BJ (cell line): Measurements from ENCODE around the gene PSPH. TPM values are rescaled to one million over a fixed set of nuclear protein-coding genes. Genes with fewer than 3 reads are reported as not detected.
A peak's percentile ranks its signal among the peaks of the same experiment; 100 is the strongest.
"Not testable (repeated sequence)": the region's sequence is repeated elsewhere in the genome, so short reads cannot be mapped to it uniquely, and the experiment has no call there.

Experiments used
- CTCF ChIA-PET: fragments of 350-600 bp; formaldehyde crosslinking; extraction: SDS; loops from one replicate; lab custom pipeline; 2021; ENCODE audit warnings: antibody characterized with exemption, inconsistent platforms; lab: Yijun Ruan, JAX
- POLR2A ChIA-PET: fragments of 300-600 bp; sonication (Branson Sonifier 250); formaldehyde crosslinking; extraction: SDS; loops from one replicate; lab custom pipeline; 2021; ENCODE audit warnings: antibody characterized with exemption; lab: Charles Lee
- DNase-seq: peaks from one replicate; pipeline ENCODE4 v3.0.0-alpha.2; 2011; ENCODE audit warnings: low read depth
- H3K27me3 ChIP-seq: 2 replicates; pipeline ENCODE4 v1.6.0; 2011; ENCODE audit warnings: low read length; ENCODE audit not compliant: control insufficient read depth, insufficient read depth
- H3K36me3 ChIP-seq: 2 replicates; pipeline ENCODE4 v1.5.1; 2011; ENCODE audit warnings: low read length; ENCODE audit not compliant: control insufficient read depth, insufficient read depth
- H3K4me3 ChIP-seq: 2 replicates; pipeline ENCODE4 v1.5.1; 2011; ENCODE audit warnings: low read depth, mild to moderate bottlenecking, control low read depth, low read length
- polyA minus RNA-seq: library from RNA; depleted of rRNA, polyadenylated mRNA; stranded (reverse); fragments of >200 nt; gene quantifications from 2 replicates; pipeline ENCODE4 v1.2.3, GENCODE V29; 2011; rRNA and poly(A)+ RNA removed
- polyA plus RNA-seq: library from polyadenylated mRNA; depleted of rRNA; stranded (reverse); fragments of >200 nt; gene quantifications from 2 replicates; pipeline ENCODE4 v1.2.3, GENCODE V29; 2011; rRNA removed
- TF ChIP-seq, protein P1 (sequence below): IDR thresholded peaks from 2 replicates; pipeline ENCODE4 v1.5.1; 2011; ENCODE audit warnings: low read depth, mild to moderate bottlenecking, control low read depth, inconsistent platforms, low read length, moderate library complexity; ENCODE audit not compliant: insufficient read depth

Gene PSPH
- 62.0 and 76.2 TPM in 2 replicates for polyA plus RNA-seq
- 22.8 and 47.1 TPM in 2 replicates for polyA minus RNA-seq

DNA sequence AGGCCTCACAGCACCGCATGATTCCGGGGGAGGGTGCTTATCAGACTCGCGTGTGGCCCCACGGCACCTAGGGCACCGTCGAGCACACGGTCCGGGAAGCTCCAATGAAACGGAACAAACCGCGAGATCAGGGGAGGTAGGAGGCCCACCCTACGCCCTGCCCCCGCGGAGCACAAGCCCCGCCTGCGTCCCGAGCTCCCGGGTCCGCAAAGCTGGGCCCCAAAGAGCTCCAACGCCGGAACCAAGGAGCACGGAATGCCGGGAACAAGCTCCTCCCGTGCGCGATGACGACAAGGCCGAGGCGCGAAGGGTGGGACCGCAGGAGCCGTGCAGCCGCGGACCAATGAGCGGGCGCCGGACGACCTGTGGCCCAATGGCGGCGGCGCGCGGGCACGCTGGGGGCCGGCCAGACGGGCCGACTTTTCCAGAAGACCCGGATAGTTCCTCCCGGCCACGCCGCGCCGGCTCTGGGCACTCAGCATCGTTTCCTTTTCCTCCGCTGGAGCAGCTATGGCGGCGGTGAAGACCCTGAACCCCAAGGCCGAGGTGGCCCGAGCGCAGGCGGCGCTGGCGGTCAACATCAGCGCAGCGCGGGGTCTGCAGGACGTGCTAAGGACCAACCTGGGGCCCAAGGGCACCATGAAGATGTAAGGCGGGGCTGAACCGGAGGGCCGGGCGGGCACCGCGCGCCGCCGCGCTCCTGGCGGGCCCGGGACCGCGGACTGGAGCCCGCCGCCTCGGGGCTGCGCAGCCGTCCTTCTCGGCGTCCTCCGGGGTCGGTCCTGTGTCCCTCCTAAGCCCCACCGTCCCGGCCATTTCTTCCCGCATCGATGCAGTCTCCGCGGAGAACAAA lies at the start of gene PSPH, which contains the start of gene CCT6A:
Gene PSPH, minus strand, starts transcription at position 106 of the 853 bp plus-strand sequence. CDS start 30,232 bp downstream, outside the sequence.
Gene CCT6A, plus strand, starts transcription at position 427 of the 853 bp plus-strand sequence. Its CDS starts 84 bp downstream, at position 511.
- peak; percentile 91 for DNase-seq
- POLR2A ChIA-PET: interaction anchor here (0.6 to 1.5 kb wide), 6 partner anchors 11 to 87 kb away, joined by 3 to 6 read pairs (median 3); partner anchors contain the start of genes NIPSNAP2 and SUMF2
- no peaks in the 10 kb centered on the region for H3K27me3 ChIP-seq
- CTCF ChIA-PET: interaction anchor here (0.5 to 2.0 kb wide), 13 partner anchors 11 to 760 kb away, joined by 3 to 8 read pairs (median 3); partner anchors contain the start of genes PHKG1 and SUMF2
- H3K36me3 ChIP-seq: no peaks in the 10 kb centered on the region
- peak within 1 kb of the TSS; percentile 86 for H3K4me3 ChIP-seq
- TF ChIP-seq, protein P1, sequence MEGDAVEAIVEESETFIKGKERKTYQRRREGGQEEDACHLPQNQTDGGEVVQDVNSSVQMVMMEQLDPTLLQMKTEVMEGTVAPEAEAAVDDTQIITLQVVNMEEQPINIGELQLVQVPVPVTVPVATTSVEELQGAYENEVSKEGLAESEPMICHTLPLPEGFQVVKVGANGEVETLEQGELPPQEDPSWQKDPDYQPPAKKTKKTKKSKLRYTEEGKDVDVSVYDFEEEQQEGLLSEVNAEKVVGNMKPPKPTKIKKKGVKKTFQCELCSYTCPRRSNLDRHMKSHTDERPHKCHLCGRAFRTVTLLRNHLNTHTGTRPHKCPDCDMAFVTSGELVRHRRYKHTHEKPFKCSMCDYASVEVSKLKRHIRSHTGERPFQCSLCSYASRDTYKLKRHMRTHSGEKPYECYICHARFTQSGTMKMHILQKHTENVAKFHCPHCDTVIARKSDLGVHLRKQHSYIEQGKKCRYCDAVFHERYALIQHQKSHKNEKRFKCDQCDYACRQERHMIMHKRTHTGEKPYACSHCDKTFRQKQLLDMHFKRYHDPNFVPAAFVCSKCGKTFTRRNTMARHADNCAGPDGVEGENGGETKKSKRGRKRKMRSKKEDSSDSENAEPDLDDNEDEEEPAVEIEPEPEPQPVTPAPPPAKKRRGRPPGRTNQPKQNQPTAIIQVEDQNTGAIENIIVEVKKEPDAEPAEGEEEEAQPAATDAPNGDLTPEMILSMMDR: no peak

DNA sequence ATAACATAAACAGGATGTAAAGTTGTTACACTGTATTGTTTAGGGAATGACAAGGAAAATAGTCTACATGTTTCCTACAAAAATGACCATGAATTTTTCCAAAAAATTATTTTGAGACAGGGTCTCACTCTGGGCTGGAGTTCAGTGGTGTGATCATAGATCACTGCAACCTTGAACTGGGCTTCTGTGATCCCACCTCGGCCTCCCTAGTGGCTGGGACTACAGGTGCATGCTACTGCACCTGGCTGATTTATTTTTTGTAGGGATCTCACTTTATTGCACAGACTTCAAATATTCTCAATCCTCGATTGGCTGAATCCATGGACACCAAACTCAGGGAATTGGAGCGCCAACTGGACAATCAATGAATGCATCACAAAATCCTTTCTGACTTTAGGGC lies 48.4 kb upstream of the PSPH start:
- H3K27me3 ChIP-seq: no peaks in the 10 kb centered on the region
- ChIA-PET POLR2A (no interaction called here), CTCF (interaction anchor here (1.3 kb wide), 1 partner anchor 10 kb away, joined by 3 read pairs; no protein-coding TSS in a partner anchor)
- no peak overlapping the region for H3K4me3 ChIP-seq
- DNase-seq: no peak
- TF ChIP-seq, protein P1: no peak
- H3K36me3 ChIP-seq: peaks cover 21% of the 10 kb centered on the region

DNA sequence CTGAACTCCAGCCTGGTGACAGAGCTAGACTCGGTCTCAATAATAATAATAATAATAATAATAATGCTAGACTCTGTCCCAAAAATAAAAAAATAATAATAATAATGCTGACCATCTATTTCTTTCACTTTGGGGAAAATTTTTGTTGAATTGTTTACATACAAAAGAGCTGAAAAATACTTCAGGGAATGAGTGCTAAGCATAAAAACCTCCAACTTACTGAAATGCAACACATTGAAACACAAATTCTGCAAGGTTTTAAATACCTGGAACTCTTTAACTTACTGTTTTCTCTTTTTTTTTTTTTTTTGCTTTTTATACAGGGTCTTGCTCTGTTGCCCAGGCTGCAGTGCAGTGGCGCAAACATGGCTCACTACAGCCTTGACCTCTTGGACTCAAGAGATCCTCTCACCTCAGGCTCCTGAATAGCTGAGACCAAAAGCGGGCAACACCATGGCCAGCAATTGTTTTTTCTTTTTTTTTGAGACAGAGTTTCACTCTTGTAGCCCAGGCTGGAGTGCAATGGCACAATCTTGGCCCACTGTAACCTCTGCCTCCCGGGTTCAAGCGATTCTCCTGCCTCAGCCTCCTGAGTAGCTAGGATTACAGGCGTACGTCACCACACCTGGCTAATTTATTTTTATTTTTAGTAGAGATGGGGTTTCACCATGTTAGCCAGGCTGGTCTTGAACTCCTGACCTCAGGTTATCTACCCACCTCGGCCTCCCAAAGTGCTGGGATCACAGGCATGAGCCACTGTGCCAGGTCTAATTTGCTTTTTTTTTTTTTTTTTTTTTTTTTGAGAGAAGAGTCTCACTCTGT lies 47.2 kb upstream of the PSPH start:
- DNase-seq, POLR2A ChIA-PET, H3K27me3 ChIP-seq, H3K4me3 ChIP-seq: not testable (repeated sequence)
- CTCF ChIA-PET: interaction anchor here (1.1 kb wide), 1 partner anchor 19 kb away, joined by 4 read pairs; no protein-coding TSS in a partner anchor
- peaks cover 16% of the 10 kb centered on the region for H3K36me3 ChIP-seq

DNA sequence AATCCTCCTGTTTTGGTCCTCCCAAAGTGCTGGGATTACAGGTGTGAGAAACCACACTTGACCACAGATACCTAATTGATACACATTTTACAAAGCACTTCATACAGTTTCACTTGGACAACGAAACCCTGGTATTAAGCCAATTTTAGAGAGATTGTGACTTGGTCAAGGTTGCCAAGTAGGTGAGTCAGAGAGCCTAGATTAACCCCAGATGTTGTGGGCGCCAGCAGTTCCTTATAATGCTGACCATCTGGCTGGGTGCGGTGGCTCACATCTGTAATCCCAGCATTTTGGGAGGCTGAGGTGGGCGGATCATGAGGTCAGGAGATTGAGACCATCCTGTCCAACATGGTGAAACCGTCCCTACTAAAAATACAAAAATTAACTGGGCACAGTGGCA lies 46.5 kb upstream of the PSPH start:
- CTCF ChIA-PET: interaction anchor here (1.1 kb wide), 1 partner anchor 18 kb away, joined by 4 read pairs; no protein-coding TSS in a partner anchor
- peak; percentile 81 for DNase-seq
- H3K27me3 ChIP-seq: no peaks in the 10 kb centered on the region
- TF ChIP-seq, protein P1: no peak
- no peak overlapping the region for H3K4me3 ChIP-seq
- POLR2A ChIA-PET: no interaction called here
- peaks cover 16% of the 10 kb centered on the region for H3K36me3 ChIP-seq

DNA sequence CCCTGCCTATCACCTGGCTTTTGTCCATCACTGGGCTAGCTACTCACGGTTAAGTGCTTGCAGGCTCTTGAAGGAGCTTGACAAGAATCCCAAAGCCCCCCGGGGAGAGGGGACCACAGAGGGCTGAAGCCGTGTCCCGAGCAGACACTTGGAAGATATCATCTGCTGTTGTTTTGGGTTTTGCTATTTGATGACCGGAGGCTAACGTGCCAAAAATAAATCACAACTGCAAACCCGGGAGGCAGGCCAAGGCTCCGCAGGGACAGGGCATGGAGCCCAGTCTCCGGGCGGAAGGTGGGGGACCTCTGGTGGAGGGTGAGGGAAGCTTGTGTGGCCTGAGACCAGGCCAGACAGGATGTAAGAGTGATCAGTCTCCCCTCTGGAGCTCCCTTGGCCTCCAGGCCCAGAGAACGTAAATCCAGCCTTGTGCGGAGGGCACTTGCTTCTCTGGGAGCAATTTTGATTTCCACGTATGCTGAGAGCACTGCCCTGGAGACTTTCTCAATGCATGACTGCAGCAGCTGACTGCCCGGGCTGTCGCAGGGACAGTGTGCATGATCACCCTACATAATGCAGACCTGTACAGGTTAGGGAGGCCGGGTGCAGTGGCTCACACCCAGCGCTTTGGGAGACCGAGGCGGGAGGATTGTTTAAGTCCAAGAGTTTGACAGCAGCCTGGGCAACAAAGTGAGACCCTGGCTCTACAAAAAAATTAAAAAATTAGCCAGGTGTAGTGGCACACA lies 41.7 kb upstream of the PSPH start, which contains the start of gene PHKG1:
Gene PHKG1, minus strand, starts transcription at position 164 of the 743 bp plus-strand sequence. CDS start 4,011 bp downstream, outside the sequence.
- CTCF ChIA-PET: interaction anchor here (0.7 to 3.3 kb wide), 17 partner anchors 8 to 451 kb away, joined by 3 to 24 read pairs (median 3); partner anchors contain the start of genes CCT6A and PSPH
- no peak within 1 kb of the TSS for H3K4me3 ChIP-seq

DNA sequence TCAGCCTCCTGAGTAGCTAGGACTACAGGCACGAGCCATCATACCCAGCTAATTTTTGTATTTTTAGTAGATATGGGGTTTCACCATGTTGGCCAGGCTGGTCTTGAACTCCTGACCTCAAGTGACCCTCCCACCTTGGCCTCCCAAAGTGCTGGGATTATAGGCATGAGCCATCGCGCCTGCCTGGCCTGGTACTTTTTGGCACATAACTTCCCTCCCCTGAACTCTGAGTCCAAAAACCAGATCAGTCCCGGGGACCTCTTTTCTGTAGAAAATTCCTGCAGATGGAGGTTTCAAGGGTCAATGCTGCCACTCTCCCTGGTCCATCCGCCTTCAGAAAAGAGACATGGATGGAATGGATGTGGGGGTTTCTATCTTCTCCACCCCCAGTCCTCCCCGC lies 41.1 kb upstream of the PSPH start:
- not testable (repeated sequence) for H3K36me3 ChIP-seq, H3K4me3 ChIP-seq, DNase-seq, H3K27me3 ChIP-seq
- ChIA-PET POLR2A (interaction anchor here (0.5 to 0.9 kb wide), 2 partner anchors 13 to 14 kb away, joined by 4 read pairs; partner anchors contain the start of gene CHCHD2), CTCF (interaction anchor here (0.7 to 3.3 kb wide), 15 partner anchors 9 to 451 kb away, joined by 3 to 24 read pairs (median 3); partner anchors contain the start of genes CCT6A and PSPH)

More for the DNA sequence above, 41.7 kb upstream of the PSPH start, which contains the start of gene PHKG1:
- POLR2A ChIA-PET: interaction anchor here (0.5 to 0.9 kb wide), 3 partner anchors 12 to 42 kb away, joined by 3 to 4 read pairs (median 4); partner anchors contain the start of genes CCT6A, CHCHD2 and PSPH
- TF ChIP-seq, protein P1: peak; percentile 85
- Histone ChIP-seq H3K27me3 (no peaks in the 10 kb centered on the region), H3K36me3 (no peaks in the 10 kb centered on the region)
- DNase-seq: peak; percentile 67
